HG03097 (cell line): Measurements from ENCODE around the gene DNAJC7.
"Not testable (repeated sequence)": the region's sequence is repeated elsewhere in the genome, so short reads cannot be mapped to it uniquely, and the experiment has no call there.

Source experiments
- ATAC-seq: cut with Tn5 transposase; IDR thresholded peaks from one replicate; pipeline ENCODE4 v1.9.1; 2021; ENCODE audit not compliant: unreplicated experiment, low FRiP score

The DNAJC7 gene

GRCh38 chr17:42017866-42018200 lies 594 bp upstream of the DNAJC7 start:
- no peak for ATAC-seq

- ATAC-seq, result no peak
These were observed 818 bp downstream of the DNAJC7 start for GRCh38 chr17:42016411-42016831.

GRCh38 chr17:42013740-42014139 lies 3.5 kb downstream of the DNAJC7 start:
- ATAC-seq, result not testable (repeated sequence)

- ATAC-seq, result not testable (repeated sequence)
These were observed 4.9 kb downstream of the DNAJC7 start for GRCh38 chr17:42012363-42012762.

- no peak for ATAC-seq
These were observed 6.2 kb downstream of the DNAJC7 start for GRCh38 chr17:42010898-42011516.

GRCh38 chr17:42010266-42010680 lies 7.0 kb downstream of the DNAJC7 start:
- not testable (repeated sequence) for ATAC-seq

GRCh38 chr17:42009170-42009569 lies 8.1 kb downstream of the DNAJC7 start:
- no peak for ATAC-seq

DNA sequence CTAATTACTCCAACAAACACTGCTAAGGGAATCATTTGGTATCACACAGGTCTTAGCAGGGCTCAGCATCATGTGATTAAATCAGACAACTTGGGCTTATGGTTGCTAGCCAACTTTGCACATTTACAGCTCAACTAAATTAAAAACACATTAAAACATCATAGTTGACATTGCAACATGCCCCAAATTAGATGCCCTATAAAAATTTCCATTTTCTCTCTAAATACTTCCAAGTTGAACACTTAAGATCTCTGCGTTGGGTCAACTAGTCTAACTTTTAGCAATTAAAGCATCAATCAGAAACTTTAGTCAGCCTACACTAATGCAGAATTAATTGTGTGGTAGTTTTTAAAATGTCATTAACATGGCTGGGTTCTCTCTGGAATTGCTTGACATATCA lies 12.1 kb downstream of the DNAJC7 start:
- ATAC-seq, result no peak

DNA sequence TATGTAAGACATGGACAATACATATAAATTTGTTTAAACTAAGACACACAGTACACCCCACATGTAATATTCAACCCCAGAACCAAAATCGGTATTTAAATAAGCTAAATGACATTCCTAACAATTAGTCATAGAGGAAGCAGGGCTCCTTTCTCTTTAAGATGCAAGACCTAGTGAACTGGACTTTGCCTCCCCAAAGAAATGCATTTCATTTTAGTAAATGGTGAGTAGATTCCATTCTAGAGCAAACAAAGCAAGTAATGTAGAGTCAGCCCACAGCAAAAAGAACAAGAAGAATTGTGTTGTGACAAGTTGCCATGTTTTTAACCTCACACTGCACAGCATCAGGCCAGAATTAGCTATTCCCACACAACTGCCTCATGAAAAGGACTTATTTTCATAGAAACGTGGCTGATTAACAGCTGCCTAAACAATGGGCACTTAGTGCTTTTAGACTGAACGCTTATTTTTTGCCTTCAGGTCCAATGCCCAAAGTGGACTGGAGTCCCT lies 14.4 kb downstream of the DNAJC7 start:
- no peak for ATAC-seq

DNA sequence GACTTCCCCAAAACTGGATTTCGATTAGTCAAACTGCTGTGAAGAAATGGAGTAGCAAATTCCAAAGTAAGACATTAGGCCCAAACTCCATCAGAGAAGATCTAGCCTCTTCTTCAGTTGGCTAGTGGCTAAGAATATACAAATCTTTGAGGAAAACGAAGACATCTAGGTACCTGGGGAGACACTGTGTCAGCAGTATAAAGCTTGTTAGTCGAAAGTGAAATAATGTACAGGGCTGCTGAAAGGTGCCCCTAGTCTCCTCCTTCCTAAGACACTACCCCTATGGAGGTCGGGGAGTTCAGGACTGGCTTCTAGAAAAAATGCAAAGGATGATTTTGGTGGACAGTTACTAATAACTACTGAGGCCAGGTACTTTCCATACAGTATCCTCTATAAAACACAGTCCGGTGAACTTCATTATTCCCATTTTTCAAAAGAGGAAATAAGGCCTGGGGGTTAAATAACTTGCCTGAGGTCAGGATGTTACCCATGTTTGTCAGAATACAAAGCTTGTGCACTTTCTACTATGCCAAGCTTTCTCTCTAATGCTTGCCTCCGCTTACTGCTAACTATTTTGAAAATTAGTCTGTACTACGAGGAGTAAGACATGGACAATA lies 15.0 kb downstream of the DNAJC7 start:
- no peak for ATAC-seq

DNA sequence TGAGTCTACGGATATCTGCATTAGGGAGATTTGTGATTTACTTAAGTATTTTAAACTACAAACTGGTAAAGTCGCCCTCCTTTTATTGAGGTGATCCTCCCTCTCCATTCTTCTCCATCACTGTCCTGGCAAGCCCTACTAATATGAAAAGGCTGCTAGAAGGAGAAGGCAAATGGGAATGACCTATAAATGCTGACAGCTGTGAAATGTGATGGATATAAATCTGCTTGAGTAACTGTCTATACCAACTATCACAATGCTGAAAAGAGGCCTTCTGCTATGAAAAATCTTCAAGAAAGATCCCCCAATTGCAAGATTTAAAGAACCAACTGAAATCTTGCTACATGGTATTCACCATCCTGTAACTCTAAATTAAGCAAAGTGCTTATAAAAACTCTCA lies 15.5 kb downstream of the DNAJC7 start:
- ATAC-seq, result no peak

DNA sequence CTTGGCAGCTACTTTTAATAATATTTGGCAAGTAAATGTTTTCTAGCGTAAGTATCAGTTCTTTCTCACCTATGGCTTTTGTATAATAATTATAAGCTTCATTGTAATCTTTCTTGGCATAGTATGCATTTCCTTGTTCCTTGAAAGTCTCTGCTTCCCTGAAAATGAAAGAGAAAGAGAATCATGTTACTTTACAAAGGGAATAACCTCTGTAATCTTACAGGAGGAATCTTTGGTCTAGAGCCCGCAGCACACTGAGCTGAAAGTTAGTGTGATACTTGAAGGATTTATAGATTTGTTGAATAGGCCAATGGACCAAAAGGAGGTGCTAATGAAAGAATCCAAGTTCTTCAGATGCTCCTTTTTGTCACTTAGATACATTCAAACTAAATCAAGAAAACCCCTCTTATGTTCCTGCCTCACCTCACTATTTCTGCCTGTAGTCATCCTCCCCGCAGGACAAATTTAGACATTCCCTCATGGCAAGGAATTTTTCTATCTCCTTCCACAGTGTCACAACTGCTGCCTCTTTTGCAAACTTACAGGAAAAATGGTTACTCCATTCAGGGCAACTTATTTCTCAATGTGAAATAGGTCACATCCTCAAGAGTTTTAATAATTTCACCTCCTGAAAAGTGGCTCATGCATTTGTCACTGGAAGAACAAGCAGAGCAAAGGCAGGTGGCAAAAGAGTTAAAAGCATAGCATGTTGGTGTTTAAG lies 16.7 kb downstream of the DNAJC7 start:
- ATAC-seq, result no peak

DNA sequence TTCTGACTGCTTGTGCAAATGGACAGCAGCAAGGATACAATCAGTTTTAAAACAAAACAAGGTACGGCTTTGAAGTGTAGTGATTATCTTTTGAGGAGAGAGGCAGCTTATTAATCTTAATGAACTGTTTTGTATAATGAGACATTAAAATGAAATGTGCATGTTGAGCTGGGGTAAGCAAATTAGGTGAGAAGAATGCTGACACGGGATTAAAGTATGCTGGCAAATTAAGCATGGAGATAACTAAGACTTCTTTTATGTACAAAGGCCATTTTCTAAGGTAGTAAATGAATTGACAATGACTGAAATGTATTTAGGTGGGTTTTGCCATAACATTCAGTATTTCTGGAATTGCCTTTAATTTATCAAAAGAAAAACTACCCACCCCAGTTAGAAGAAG lies 18.7 kb downstream of the DNAJC7 start:
- no peak for ATAC-seq

GRCh38 chr17:41996855-41997164 lies 20.4 kb downstream of the DNAJC7 start:
- no peak for ATAC-seq

- ATAC-seq, result no peak
These were observed 24.7 kb downstream of the DNAJC7 start for GRCh38 chr17:41992576-41992975.

GRCh38 chr17:41989702-41990419 lies 27.4 kb downstream of the DNAJC7 start:
- ATAC-seq, result no peak

- no peak for ATAC-seq
These were observed 28.8 kb downstream of the DNAJC7 start for GRCh38 chr17:41988418-41988817.

GRCh38 chr17:41987642-41988041 lies 29.6 kb downstream of the DNAJC7 start:
- ATAC-seq, result no peak

DNA sequence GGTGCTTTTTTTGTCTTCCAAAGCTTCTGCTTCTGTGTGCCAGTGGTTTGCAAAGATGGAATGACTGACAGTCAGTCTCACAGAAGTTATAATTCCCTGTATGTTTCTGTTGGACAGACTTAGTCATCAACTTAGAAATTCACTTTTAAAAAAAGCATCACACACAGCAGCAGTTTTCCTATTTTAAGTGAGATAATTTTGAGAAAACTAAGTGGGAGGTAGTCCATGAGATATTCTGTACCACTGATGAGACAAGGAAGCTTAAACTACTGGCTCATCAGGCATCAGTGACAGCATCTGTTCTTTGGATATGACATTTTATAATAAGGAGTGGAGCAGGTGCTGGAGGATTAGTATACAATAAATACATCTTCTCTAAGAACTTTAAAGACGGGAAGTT lies 30.6 kb downstream of the DNAJC7 start:
- no peak for ATAC-seq

DNA sequence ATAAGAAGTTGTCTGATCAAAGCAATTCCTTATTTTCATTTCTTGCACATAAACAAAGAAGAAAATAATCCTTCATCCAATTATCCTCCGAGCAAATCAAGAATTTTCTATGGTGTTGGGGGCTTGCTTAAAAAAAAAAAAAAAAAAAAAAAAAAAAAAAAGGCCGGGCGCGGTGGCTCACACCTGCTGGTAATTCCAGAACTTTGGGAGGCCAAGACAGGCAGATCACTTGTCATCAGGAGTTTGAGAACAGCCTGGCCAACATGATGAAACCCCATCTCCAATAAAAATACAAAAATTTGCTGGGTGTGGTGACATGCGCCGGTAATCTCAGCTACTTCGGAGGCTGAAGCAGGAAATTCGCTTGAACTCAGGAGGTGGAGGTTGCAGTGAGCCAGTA lies 31.3 kb downstream of the DNAJC7 start:
- ATAC-seq, result no peak

DNA sequence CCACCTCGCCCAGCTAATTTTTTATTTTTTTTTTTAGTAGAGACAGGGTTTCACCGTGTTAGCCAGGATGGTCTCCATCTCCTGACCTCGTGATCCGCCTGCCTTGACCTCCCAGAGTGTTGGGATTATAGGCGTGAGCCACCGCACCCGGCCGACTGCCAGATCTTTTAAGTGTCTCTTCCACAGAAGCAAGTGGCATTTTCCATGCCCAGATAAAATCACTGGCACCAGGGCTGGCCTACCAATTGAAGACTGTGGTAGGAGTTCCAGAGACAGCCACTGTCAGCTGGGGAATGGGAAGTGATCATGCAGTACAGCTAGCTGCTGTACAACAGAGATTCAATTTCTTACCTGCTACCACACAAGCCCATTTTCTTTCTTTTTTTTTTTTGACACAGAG lies 32.8 kb downstream of the DNAJC7 start:
- no peak for ATAC-seq
